Tibial nerve (tissue), 4 donors: ENCODE data around the gene TUBB2B. TPM values are rescaled to one million over a fixed set of nuclear protein-coding genes. Genes with fewer than 3 reads are reported as not detected.

Experiments used
- DNase-seq, 2 donors: peaks; one replicate each; pipeline ENCODE4 v3.0.0-alpha.2; 2019; ENCODE audit warnings: low spot score in 2 of 2
- H3K27ac ChIP-seq, 4 donors: fragments of 200-600 bp; sonication (generic) in 3 of 4; one replicate each; pipeline ENCODE4 v1.5.1; 2017 to 2019; ENCODE audit warnings: mild to moderate bottlenecking in 1 of 4
- H3K27me3 ChIP-seq, 2 donors: fragments of 200-600 bp; sonication (generic) in 1 of 2; one replicate each; pipeline versions ENCODE4 v1.5.1 to v1.6.0; 2017 to 2019
- H3K36me3 ChIP-seq, 3 donors: fragments of 200-600 bp; sonication (generic); one replicate each; pipeline ENCODE4 v1.5.1; 2018 to 2019
- H3K4me1 ChIP-seq, 4 donors: fragments of 200-600 bp; sonication (generic) in 3 of 4; one replicate each; pipeline ENCODE4 v1.5.1; 2017 to 2019
- H3K4me3 ChIP-seq, 4 donors: fragments of 200-600 bp; sonication (generic) in 3 of 4; one replicate each; pipeline ENCODE4 v1.5.1; 2017 to 2019; ENCODE audit warnings: mild to moderate bottlenecking in 1 of 4, moderate library complexity in 1 of 4
- H3K9me3 ChIP-seq, 4 donors: fragments of 200-600 bp; sonication (generic) in 3 of 4; one replicate each; pipeline ENCODE4 v1.5.1; 2017 to 2019
- EP300 ChIP-seq, 2 donors: sonication (generic); formaldehyde crosslinking; IDR thresholded peaks; one replicate each; pipeline ENCODE4 v1.6.1; 2017; ENCODE audit warnings: antibody characterized with exemption in 2 of 2, mild to moderate bottlenecking in 1 of 2
- POLR2A ChIP-seq, 2 donors: fragments of 450-650 bp; IDR thresholded peaks; one replicate each; pipeline ENCODE4 v1.6.1; 2017; ENCODE audit warnings: antibody characterized with exemption in 2 of 2, mild to moderate bottlenecking in 2 of 2, moderate library complexity in 2 of 2
- WGBS, 2 donors: methylation state at CpG; one replicate each; pipeline ENCODE4 v1.1.5; 2018; 5-methylcytosine and 5-hydroxymethylcytosine counted together
- total RNA-seq, 4 donors: library from RNA; depleted of rRNA; stranded (reverse); fragments of >200 nt; gene quantifications; one replicate each; pipeline ENCODE4 v1.1.0, GENCODE V29; 2016
- TF ChIP-seq, protein P1 (sequence below), 5 experiments: fragments of 200-600 bp in 3 of 5; fragments of 450-650 bp in 2 of 5; sonication (generic) in 3 of 5; IDR thresholded peaks; one replicate each; pipeline ENCODE4 v1.5.1; 2016 to 2019; ENCODE audit warnings: antibody characterized with exemption in 5 of 5, mild to moderate bottlenecking in 3 of 5, moderate library complexity in 2 of 5

Gene TUBB2B
- 10 to 100 TPM; 13.7 to 47.6 (median 32.6) TPM for total RNA-seq

DNA sequence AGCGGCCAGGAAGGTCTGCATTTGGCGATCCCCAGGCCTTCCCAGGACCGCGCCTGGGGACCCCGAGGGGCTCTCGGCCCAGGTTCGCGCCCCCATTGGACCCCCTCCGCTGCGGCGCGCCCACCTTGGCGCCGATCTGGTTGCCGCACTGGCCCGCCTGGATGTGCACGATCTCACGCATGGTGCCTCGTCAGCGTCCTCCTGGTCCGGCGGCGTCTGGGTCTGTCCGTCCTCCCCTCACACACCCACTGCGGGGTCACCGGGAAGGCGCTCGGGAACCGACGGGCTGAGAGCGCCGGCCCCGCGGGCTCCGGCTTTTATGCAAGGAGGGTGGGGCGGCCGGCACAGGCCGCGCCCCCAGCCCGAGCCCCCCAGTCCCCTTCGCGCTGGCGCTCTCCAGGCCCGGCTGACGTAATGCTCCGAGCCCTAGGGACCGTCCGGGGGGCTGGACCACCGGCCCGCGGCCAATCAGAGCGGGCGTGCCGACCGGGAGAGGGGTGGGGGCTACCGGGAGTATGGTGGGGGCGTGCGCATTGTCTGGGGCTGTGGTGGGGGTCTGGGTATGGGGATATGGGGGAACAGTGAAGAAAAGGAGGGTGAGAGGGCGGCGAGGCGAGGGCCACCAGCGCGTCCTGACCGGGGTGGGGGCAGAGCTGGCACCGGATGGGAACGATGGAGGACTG, at the start of gene TUBB2B:
Gene TUBB2B, minus strand, starts transcription at position 291 of the 683 bp plus-strand sequence. Its CDS starts 110 bp downstream, at position 181.
- DNase-seq = no peak
- 0 to 1% methylated on average over 26 to 47 of the region's 66 CpGs for WGBS, 2 donors
- Histone ChIP-seq H3K4me1 (peaks cover 0 to 60% (median 40%) of the 10 kb centered on the region in 4 donors), H3K4me3 (peak within 1 kb of the TSS; percentile 47 to 63 (median 50)), H3K27me3 (peaks cover 0 to 53% of the 10 kb centered on the region in 2 donors), H3K9me3 (no peaks in the 10 kb centered on the region), H3K36me3 (no peaks in the 10 kb centered on the region), H3K27ac (peak within 1 kb of the TSS; percentile 59 to 92 (median 84))
- TF ChIP-seq EP300 (IDR thresholded peaks at IDR 0.05) (peak in 1 of 2 donors; percentile 58), POLR2A (IDR thresholded peaks at IDR 0.05) (peak in 1 of 2 donors; percentile 29)
- TF ChIP-seq, protein P1, sequence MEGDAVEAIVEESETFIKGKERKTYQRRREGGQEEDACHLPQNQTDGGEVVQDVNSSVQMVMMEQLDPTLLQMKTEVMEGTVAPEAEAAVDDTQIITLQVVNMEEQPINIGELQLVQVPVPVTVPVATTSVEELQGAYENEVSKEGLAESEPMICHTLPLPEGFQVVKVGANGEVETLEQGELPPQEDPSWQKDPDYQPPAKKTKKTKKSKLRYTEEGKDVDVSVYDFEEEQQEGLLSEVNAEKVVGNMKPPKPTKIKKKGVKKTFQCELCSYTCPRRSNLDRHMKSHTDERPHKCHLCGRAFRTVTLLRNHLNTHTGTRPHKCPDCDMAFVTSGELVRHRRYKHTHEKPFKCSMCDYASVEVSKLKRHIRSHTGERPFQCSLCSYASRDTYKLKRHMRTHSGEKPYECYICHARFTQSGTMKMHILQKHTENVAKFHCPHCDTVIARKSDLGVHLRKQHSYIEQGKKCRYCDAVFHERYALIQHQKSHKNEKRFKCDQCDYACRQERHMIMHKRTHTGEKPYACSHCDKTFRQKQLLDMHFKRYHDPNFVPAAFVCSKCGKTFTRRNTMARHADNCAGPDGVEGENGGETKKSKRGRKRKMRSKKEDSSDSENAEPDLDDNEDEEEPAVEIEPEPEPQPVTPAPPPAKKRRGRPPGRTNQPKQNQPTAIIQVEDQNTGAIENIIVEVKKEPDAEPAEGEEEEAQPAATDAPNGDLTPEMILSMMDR (IDR thresholded peaks at IDR 0.05) = no peak

DNA sequence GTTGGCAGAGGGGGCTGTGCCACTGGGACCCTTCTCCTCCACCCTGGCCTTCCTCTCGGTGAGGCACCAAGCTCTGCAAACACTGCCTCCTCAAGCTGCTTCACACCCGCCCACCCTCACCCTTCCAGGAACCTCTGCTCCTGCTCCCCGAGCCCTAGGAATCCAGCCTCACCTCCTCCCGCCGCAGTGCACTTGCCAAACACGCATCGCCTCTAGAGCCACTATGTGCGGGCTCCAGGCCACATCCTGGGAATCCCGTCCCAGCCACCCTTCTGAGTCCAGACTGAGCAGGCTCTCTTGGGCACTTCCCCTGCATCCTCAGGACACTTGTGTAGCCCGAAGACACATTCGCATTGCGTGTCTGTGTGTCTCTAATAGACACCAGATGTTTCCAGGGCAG, 49.8 kb upstream of the TUBB2B start:
- Histone ChIP-seq H3K4me3 (no peak overlapping the region), H3K36me3 (peaks cover 0 to 32% (median 9%) of the 10 kb centered on the region in 3 donors), H3K27me3 (no peaks in the 10 kb centered on the region), H3K9me3 (no peaks in the 10 kb centered on the region), H3K27ac (no peak overlapping the region), H3K4me1 (peaks cover 0 to 28% (median under 1%) of the 10 kb centered on the region in 4 donors)
- no peak for DNase-seq
- 70 to 71% methylated on average over 12 of the region's 12 CpGs for WGBS, 2 donors
- TF ChIP-seq, protein P1 (IDR thresholded peaks at IDR 0.05) = no peak
- no peak for TF ChIP-seq EP300 (IDR thresholded peaks at IDR 0.05)
- no peak for TF ChIP-seq POLR2A (IDR thresholded peaks at IDR 0.05)

DNA sequence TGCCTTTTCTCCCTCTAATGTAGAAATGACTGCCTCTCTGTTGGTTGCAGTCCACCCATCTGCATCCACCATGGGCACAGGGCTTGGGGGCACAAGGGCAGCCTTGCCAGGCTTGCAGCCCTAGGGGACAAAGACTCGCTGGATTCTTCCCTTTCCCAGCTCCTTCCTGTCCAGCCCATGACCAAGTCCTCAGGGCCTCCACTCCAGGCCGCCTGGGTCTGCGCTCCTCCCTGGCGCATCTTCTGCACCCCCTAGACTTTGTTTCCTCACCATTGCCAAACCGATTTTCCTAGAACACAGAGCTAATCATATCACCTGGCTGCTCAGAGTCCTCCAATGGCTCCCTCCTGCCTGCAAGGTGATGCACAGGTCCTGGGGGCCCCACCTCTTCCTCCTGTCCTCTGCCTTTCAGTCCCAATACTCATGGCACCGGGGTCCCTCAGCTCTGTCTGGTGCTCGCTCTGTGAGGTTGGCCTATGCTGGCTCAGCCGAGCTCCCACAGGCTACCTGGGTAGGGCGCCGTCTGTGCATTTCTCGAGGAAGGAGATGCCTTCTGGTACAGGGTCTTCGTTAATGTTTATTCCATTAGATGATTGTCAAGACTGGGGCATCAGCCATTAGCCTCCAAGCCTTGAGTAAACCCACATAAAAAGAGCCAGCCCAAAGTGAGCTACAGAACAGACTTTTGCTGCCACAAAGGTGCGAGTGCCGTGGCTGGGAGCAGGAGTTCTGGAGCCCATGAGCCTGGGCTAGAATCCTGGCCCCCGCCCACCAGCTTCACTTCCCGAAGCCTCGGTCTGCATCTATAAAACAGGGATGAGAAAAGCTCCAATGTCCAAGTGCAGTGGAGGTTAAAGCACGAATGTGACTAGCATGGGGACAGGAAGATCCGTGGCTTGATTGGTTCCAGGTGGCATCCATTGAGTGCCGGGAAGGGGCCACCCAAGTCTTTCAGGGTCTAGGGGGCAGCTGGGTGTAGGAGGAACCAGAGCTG, 49.0 kb upstream of the TUBB2B start:
- Histone ChIP-seq H3K27me3 (no peaks in the 10 kb centered on the region), H3K27ac (no peak overlapping the region), H3K36me3 (peaks cover 0 to 40% (median 14%) of the 10 kb centered on the region in 3 donors), H3K4me3 (no peak overlapping the region), H3K4me1 (peaks cover 0 to 20% (median 0%) of the 10 kb centered on the region in 4 donors), H3K9me3 (no peaks in the 10 kb centered on the region)
- 80 to 84% methylated on average over 20 of the region's 20 CpGs for WGBS, 2 donors
- no peak for DNase-seq
- TF ChIP-seq, protein P1 (IDR thresholded peaks at IDR 0.05) = no peak
- no peak for TF ChIP-seq EP300 (IDR thresholded peaks at IDR 0.05)
- TF ChIP-seq POLR2A (IDR thresholded peaks at IDR 0.05) = no peak

DNA sequence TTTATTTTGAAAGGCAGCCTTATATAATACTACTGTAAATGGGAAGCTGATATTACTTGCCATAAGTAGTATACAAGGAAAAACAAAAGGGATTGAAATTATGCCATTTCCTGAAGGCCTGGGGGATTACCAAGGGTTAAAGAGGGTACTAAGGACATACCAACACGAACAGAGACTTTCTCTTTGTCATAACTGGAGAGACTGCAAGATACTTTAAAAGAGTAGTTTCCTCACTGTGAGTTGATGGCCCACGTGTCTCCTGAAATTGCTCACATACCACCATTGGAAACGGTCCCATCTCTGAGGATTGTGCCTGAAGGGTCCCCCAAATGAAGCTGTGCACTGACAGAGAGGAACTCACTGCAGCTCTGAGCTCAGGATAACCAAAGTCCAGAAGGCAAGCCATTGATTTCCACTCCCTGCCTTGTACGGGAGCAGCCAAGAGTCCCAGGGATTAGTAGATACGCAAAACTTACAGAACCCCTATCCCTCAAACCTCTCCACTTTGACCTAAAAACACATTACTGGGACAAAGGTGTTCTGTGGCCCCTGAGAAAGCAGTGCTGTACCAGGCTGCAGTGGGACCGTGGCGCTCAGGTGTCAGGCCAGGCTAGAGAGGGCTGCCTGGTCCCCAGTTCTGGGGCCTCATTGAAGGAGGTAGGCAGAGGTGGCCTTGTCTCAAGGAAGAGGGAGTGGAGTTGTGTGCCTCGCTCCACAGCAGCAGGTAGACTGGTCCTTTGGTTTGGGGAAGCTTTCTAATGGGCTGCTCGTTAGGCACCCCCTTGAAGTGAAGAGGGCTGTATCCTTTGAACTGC, 46.5 kb upstream of the TUBB2B start:
- H3K27me3 ChIP-seq = no peaks in the 10 kb centered on the region
- peaks cover 0 to 5% (median 0%) of the 10 kb centered on the region in 4 donors for H3K4me1 ChIP-seq
- TF ChIP-seq EP300 (IDR thresholded peaks at IDR 0.05) = no peak
- TF ChIP-seq, protein P1 (IDR thresholded peaks at IDR 0.05) = no peak
- no peak for TF ChIP-seq POLR2A (IDR thresholded peaks at IDR 0.05)
- no peak overlapping the region for H3K4me3 ChIP-seq
- no peak overlapping the region for H3K27ac ChIP-seq
- no peaks in the 10 kb centered on the region for H3K9me3 ChIP-seq
- no peak for DNase-seq
- WGBS, 2 donors = 73 to 75% methylated on average over 9 of the region's 9 CpGs
- peaks cover 0 to 64% (median 14%) of the 10 kb centered on the region in 3 donors for H3K36me3 ChIP-seq
